ENCODE data around the gene SNX10.

SNX10 gene

GRCh38 chr7:26340476-26341018, 48.9 kb downstream of the SNX10 start:
- DNase-seq: no peak

GRCh38 chr7:26343320-26343832, 51.7 kb downstream of the SNX10 start:
- no peak for DNase-seq

DNA sequence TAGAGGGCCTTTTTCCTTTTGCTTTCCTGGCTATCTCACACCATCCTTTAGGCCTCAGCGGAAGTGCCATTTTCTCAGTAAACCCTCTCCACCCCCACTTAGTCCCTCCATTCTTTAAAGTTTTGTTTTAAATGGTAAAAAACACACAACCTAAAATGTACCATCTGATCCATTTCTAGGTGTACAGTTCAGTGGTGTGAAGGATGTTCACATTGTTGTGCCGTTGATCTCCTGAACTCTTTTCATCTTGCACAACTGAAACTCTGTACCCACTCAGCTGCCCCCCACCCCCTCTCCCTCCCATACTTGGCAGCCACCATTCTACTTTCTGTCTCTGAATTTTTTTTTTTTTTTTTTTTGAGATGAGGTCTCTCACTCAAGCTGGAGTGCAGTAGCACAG, 52.2 kb downstream of the SNX10 start:
- no peak for DNase-seq

- DNase-seq: no peak
Measured at GRCh38 chr7:26345202-26345601, 53.5 kb downstream of the SNX10 start.

GRCh38 chr7:26345837-26346236, 54.2 kb downstream of the SNX10 start:
- DNase-seq: no peak

GRCh38 chr7:26346611-26347203, 55.0 kb downstream of the SNX10 start:
- DNase-seq: no peak

DNA sequence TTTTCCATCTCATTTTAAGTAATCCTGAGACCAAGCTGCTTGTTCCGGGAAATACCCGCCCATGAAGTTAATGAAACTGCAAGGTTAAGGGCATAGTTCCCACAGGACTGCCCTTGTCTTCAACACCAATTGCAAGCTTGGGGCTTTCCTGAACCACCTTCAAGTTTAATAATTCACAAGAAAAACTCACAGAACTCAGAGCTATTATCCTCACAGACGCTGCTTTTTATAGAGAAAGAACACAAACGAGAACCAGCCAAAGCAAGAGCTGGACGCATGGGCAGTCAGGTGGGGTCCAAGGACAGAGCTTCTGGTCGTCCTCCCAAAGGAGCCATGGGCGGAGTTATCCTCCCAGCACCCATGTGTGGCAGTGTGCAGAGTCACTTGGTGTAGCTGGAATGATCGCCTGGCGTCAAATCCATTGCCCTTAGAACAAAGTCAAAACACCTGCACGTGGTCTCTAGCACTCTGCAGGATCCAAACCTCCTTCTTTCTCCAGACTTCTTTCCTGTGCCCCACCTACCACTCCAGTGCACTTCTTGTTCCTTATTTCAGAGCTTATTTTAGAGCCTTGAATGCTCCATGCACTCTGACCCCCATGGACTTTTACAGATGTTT, 56.7 kb downstream of the SNX10 start:
- no peak for DNase-seq

- DNase-seq: no peak
Measured at GRCh38 chr7:26349005-26349915, 57.6 kb downstream of the SNX10 start.

DNA sequence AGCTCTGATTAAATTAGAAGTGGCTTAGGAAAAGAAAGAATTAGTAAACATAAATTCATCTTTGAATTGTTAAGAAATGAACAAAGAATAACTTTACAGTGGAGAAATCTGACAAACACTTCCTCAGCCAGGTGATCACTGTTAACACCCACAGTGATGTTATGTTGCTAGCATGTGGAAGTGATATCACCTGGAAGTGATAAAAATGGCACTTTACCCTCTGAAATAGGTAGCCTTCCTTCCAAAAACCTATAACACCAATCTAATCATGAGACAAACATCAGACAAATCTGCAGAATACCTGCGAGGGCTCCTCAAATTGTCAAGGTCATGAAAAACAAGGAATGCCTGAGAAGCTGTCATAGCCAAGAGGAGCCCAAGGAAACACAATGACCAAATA, 59.5 kb downstream of the SNX10 start:
- no peak for DNase-seq

- DNase-seq: no peak
Measured at GRCh38 chr7:26356229-26356628, 64.6 kb downstream of the SNX10 start.

- no peak for DNase-seq
Measured at GRCh38 chr7:26356929-26357798, 65.5 kb downstream of the SNX10 start.

- DNase-seq: no peak
Measured at GRCh38 chr7:26357799-26358151, 66.1 kb downstream of the SNX10 start.

- no peak for DNase-seq
Measured at GRCh38 chr7:26360650-26361049, 69.0 kb downstream of the SNX10 start.

GRCh38 chr7:26361637-26362036, 70.0 kb downstream of the SNX10 start:
- no peak for DNase-seq

- no peak for DNase-seq
Measured at GRCh38 chr7:26363465-26363864, 71.8 kb downstream of the SNX10 start.

DNA sequence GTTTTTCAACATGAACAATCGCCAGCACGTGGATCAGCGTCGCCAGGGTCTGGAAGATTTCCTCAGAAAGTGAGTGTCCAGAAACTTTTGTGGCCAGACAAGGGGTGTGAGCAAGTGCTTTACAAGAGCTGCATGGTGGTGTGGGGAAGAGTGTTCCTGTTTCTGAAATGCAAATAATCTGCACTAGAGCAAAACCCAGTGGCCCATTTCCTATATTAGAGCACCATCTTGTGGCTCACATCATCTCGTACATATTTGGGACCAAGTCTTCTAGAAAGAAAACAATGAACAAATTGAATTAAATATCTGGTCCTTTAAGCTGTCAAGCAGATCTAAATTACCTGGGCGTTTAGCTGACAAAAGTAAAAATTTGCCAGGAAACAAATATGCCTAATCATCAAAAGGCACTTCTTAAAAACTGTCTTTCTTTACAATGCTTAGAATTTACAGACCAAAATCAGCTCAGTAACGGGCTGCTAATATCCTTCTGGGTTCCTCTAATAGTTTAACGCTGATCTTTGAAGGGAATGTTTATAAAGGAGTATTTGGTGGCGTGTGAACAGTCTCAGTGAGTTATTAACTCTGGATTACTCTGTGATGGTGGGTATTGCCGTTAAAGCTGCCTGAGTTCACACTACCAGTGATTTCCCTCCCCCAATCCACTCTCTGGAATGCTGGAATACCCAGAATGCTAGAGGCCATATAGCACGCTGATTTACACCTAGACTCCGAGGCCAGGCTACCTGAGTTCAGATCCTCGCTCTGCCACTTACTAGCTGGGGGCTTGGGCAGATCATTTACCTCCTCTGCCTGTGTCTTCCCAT, 73.6 kb downstream of the SNX10 start:
- DNase-seq: peak; percentile 89

DNA sequence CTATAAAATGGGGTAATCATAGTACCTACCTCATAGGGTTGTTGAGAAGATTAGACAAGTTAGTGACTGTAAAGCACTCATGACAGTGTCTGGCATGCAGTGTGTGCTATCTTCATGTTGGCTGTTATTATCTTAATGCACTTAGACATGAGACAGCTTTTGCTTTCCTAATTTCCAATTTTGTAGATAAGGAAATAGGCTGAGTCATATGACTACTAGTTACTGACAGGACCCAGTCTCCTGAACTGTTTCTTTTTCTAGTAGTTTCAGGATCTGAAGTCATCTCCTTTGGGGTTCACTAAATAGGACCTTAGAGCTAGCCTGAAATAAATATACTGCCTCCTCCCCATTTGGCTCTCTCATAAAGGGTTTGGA, 74.2 kb downstream of the SNX10 start:
- DNase-seq: no peak

GRCh38 chr7:26367219-26367711, 75.6 kb downstream of the SNX10 start:
- DNase-seq: no peak

GRCh38 chr7:26368542-26368941, 76.9 kb downstream of the SNX10 start:
- no peak for DNase-seq

- DNase-seq: peak; percentile 69
Measured at GRCh38 chr7:26369593-26369992, 77.9 kb downstream of the SNX10 start.

DNA sequence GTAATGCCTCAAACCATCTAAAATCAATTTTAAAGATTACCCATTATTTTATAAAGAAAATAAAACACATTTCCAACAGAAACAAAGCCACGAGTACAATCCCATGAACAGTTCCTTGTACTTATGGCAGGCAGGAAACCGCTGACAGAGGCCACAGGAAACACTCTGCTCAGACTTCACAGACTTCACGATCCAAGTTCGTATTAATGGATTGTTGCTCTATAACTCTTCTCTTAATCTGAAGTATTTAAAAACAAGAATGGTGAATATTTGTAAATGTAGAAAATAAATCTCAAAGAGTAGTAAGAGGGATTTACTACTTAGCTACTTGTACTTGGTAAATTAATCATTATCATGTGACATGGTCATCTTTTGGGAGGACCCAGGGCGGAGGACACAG, 78.3 kb downstream of the SNX10 start:
- no peak for DNase-seq

DNA sequence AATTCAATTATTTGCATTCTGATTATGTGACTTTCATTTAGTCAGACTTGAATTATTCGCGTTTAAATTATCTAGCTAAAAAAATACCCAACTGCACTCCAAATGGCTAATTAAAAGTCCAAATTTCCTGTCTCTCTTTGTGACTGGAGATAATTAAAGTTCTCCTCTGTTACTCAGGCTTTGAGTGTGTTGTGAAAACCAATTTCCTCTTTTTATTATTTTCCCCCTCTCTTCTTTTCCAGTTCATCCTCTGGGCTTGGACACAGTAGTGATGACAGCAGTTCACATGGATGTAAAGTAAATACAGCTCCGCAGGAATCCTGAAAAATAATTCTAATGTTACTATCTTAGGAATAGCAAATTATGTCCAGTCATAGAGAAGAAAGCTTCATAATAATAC, 80.6 kb downstream of the SNX10 start:
- peak; percentile 78 for DNase-seq

Data from NCI-H2227 treated with DMSO at 0.1 percent for 48 hours (cell line).